Cardiac muscle cell (in vitro differentiated cells and primary cell): ENCODE results near the gene ABHD13. TPM values are rescaled to one million over a fixed set of nuclear protein-coding genes. Genes with fewer than 3 reads are reported as not detected.

Source experiments
- DNase-seq, 2 donors: peaks; one replicate each; pipeline versions ENCODE4 v3.0.0 to v3.0.0-alpha.2; 2010 to 2017; ENCODE audit warnings: low read depth in 1 of 2, low spot score in 1 of 2
- H3K27ac ChIP-seq: fragments of 200-600 bp; sonication (generic); 2 replicates; pipeline ENCODE4 v1.5.1; 2016
- H3K27me3 ChIP-seq: fragments of 200-600 bp; sonication (generic); 2 replicates; pipeline ENCODE4 v1.6.0; 2016; ENCODE audit warnings: control low read depth
- H3K36me3 ChIP-seq: fragments of 200-600 bp; sonication (generic); 2 replicates; pipeline ENCODE4 v1.5.1; 2016; ENCODE audit warnings: control low read depth
- H3K4me1 ChIP-seq: fragments of 200-600 bp; sonication (generic); 2 replicates; pipeline ENCODE4 v1.8.1; 2017; ENCODE audit warnings: low read depth, mild to moderate bottlenecking, mixed run types
- H3K4me3 ChIP-seq: fragments of 200-600 bp; sonication (generic); 2 replicates; pipeline ENCODE4 v1.5.1; 2016; ENCODE audit warnings: mild to moderate bottlenecking
- H3K9me3 ChIP-seq: fragments of 200-600 bp; sonication (generic); 2 replicates; pipeline ENCODE4 v1.5.1; 2017; ENCODE audit warnings: low read depth, mild to moderate bottlenecking, control low read depth
- polyA plus RNA-seq: library from polyadenylated mRNA; unstranded; fragments of >200 nt; fragmentation: Nextera tagmentation; extraction: Ambion mirVana; gene quantifications from 2 replicates; pipeline ENCODE4 v1.2.1, GENCODE V29; 2016
- total RNA-seq: library from RNA; depleted of rRNA; stranded (reverse); fragments of >200 nt; gene quantifications from 2 replicates; pipeline ENCODE4 v1.2.3, GENCODE V29; 2016
- TF ChIP-seq, protein P1 (sequence below): IDR thresholded peaks from 2 replicates; pipeline ENCODE4 v1.5.1; 2012; ENCODE audit warnings: low read depth, mild to moderate bottlenecking, low read length

The ABHD13 gene
- total and polyA plus RNA-seq, 2 experiments from 2014 or later: 18.0 to 19.8 TPM

DNA sequence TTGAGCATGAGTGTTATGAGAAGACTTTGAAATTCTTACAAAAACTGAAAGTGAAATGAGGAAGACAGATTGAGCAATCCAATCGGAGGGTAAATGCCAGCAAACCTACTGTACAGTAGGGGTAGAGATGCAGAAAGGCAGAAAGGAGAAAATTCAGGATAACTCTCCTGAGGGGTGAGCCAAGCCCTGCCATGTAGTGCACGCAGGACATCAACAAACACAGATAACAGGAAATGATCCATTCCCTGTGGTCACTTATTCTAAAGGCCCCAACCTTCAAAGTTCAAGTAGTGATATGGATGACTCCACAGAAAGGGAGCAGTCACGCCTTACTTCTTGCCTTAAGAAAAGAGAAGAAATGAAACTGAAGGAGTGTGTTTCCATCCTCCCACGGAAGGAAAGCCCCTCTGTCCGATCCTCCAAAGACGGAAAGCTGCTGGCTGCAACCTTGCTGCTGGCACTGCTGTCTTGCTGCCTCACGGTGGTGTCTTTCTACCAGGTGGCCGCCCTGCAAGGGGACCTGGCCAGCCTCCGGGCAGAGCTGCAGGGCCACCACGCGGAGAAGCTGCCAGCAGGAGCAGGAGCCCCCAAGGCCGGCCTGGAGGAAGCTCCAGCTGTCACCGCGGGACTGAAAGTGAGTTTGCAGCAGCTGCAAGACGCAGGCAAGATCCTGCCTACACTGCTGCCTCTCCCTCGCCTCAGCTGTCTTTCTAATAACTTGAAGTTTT, 51.6 kb downstream of the ABHD13 start, which contains the start of gene TNFSF13B:
Gene TNFSF13B (plus strand): TSS at position 118 of the 728 bp plus-strand sequence. CDS start 178 bp downstream, at position 296.
- Histone ChIP-seq H3K36me3 (no peaks in the 10 kb centered on the region), H3K27ac (no peak within 1 kb of the TSS), H3K27me3 (no peaks in the 10 kb centered on the region), H3K9me3 (no peaks in the 10 kb centered on the region), H3K4me1 (no peaks in the 10 kb centered on the region), H3K4me3 (no peak within 1 kb of the TSS)
- peak; percentile 1 to 61 for DNase-seq
- TF ChIP-seq, protein P1, sequence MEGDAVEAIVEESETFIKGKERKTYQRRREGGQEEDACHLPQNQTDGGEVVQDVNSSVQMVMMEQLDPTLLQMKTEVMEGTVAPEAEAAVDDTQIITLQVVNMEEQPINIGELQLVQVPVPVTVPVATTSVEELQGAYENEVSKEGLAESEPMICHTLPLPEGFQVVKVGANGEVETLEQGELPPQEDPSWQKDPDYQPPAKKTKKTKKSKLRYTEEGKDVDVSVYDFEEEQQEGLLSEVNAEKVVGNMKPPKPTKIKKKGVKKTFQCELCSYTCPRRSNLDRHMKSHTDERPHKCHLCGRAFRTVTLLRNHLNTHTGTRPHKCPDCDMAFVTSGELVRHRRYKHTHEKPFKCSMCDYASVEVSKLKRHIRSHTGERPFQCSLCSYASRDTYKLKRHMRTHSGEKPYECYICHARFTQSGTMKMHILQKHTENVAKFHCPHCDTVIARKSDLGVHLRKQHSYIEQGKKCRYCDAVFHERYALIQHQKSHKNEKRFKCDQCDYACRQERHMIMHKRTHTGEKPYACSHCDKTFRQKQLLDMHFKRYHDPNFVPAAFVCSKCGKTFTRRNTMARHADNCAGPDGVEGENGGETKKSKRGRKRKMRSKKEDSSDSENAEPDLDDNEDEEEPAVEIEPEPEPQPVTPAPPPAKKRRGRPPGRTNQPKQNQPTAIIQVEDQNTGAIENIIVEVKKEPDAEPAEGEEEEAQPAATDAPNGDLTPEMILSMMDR: no peak

DNA sequence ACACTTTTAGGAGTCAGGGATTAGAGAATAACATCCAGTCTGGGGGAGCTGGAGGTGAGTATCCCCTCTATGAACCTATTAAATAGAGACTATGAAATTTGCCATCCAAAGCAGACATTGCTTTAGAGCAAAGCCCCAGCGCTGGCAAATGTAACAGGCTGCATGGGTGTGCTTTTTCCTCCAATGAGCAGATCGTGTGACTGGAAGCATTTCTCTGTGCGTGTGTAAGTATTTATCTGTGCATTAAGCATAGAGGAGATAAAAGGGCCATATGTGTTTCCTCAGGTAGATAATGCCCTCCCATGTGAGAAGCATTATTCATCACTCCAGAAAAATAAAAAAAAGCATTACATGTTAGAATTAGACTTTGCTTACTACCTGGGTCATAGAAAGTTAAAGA, 52.2 kb downstream of the ABHD13 start:
- peak; percentile 2 to 18 for DNase-seq
- no peaks in the 10 kb centered on the region for H3K9me3 ChIP-seq
- H3K36me3 ChIP-seq: no peaks in the 10 kb centered on the region
- no peaks in the 10 kb centered on the region for H3K27me3 ChIP-seq
- TF ChIP-seq, protein P1: no peak
- H3K4me3 ChIP-seq: no peak overlapping the region
- H3K27ac ChIP-seq: no peak overlapping the region
- no peaks in the 10 kb centered on the region for H3K4me1 ChIP-seq

DNA sequence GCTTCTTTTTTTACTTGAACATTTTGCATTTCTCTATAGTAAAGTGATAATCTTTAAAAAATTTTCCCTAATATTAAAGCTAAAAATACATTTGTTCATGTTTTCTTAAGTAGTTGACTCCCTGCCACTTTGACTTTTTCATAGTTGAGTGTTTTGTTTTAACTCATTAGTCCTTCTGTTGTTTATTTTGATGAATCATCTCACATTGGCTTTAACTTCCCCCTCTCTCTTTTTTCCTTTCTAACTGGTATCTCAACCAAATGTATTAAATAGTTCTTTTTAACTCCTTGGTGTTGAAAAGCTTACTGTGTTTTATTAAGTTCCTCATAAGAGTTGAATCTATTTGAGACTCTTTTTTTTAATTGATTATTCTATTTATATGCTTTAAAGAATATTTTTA, 54.1 kb downstream of the ABHD13 start:
- no peaks in the 10 kb centered on the region for H3K4me1 ChIP-seq
- H3K36me3 ChIP-seq: no peaks in the 10 kb centered on the region
- no peak overlapping the region for H3K4me3 ChIP-seq
- no peak overlapping the region for H3K27ac ChIP-seq
- TF ChIP-seq, protein P1: no peak
- no peaks in the 10 kb centered on the region for H3K27me3 ChIP-seq
- no peaks in the 10 kb centered on the region for H3K9me3 ChIP-seq
- no peak for DNase-seq

DNA sequence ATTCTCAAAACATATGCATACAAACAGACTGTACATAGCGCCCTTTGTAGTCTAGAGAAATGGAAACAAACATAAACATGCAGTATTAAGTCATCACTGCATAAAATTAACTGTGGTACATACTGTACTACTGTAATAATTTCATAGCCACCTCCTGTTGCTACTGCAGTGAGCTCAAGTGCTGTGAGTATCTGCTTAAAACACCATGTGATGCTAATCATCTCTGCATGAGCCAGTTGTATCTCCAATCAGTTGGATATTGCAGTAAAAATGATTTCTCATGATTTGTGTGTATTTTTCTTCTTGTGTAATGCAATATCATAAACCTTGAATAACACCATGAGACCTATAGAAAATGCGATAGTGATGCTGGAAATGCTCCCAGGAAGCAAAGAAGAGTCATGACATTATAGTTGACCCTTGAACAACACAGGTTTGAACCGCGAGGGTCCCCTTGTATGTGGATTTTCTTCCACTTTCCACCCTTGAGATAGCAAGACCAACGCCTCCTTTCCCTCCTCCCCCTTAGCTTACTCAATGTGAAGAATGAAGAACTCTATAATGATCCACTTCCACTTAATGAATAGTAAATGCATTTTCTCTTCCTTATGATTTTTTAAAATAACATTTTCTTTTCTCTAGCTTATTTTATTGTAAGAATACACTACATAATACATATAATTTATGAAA, 55.4 kb downstream of the ABHD13 start:
- Histone ChIP-seq H3K27ac (no peak overlapping the region), H3K4me3 (no peak overlapping the region), H3K4me1 (no peaks in the 10 kb centered on the region), H3K9me3 (no peaks in the 10 kb centered on the region), H3K27me3 (no peaks in the 10 kb centered on the region), H3K36me3 (no peaks in the 10 kb centered on the region)
- no peak for DNase-seq
- TF ChIP-seq, protein P1: no peak

DNA sequence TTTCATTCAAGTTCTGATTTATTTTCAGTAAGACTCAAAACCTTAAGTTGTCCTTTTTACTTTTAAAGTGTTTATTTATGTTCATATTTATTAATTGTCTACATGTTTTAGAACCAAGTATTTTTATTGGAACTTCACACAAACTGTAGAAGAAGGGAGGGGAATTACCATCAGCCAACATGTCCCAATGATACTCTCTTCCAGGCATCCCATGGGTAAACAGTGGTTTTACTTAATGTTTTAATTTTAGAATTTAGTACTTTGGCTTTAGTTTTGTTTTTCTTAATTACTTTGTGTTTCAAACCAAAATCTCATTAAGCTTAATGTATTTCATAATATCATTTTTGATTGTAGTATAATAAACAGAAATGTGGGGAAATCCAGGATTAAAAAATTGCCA, 56.5 kb downstream of the ABHD13 start:
- Histone ChIP-seq H3K4me3 (no peak overlapping the region), H3K9me3 (no peaks in the 10 kb centered on the region), H3K36me3 (no peaks in the 10 kb centered on the region), H3K27me3 (no peaks in the 10 kb centered on the region), H3K27ac (no peak overlapping the region), H3K4me1 (no peaks in the 10 kb centered on the region)
- DNase-seq: no peak
- TF ChIP-seq, protein P1: no peak
